Activated CD8-positive, alpha-beta memory T cell treated with anti-CD3 and anti-CD28 coated beads for 1 hour (primary cell): ENCODE measurements around the gene SNX33.
"Not testable (repeated sequence)": the region's sequence is repeated elsewhere in the genome, so short reads cannot be mapped to it uniquely, and the experiment has no call there.

Experiments used
- DNase-seq, 2 donors: peaks; one replicate each; pipeline ENCODE4 v3.0.0-alpha.2; 2020; ENCODE audit warnings: low read depth in 1 of 2; ENCODE audit errors: extremely low read depth in 1 of 2

Gene SNX33

GRCh38 chr15:75659928-75660645, 12.4 kb downstream of the SNX33 start:
- DNase-seq = no peak

DNA sequence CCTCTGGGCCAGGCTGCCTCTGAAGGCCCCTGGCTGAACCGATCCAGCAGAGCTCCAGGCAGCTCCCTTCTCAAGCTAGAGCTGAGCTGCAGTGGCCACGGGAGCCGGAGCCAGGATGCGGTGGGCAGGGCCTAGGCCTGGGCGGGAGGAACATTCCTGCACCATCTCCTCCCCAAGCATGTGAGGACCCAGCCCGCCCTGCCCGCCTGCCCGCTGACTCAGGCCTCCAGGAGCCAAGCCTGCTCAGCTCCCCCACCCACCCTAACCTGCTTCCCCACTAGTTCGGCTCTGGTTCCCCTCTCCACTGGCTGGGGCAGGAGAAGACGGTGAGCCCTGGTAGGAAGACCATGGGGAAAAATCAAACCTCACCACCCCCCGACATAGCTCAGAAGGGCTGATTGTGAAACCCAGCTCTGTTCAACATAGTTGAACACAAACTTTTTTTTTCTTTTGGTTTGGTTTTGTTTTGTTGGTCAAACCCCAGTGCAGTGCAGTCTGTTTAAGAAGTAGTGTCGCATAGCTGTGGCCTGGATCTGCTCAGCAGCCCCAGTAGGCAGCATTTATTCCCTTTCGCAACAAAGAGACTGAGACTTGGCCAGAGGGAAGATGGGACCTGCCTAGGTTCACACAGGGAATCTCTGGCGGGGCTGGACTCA, 13.5 kb downstream of the SNX33 start:
- DNase-seq = no peak

DNA sequence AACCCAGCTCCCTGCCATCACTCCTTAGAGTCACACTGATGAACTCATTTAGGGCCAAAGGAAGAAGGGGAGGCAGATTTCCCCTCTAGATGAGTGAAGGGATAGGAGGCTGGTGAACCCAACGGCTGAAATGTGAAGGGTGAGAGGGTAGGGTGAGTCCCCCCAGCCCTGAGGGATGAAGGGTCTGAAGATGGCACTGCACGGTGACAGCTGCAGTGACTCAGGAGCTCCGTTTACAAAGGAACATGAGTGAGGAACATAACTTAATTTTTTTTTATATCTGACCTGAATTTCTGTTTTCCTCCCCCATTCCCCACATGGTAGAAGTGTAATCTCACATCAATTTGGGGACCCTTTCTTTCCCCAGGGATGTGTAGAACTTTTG, 14.0 kb downstream of the SNX33 start:
- DNase-seq = no peak

- DNase-seq = no peak
These were observed 15.3 kb downstream of the SNX33 start for GRCh38 chr15:75662823-75663519.

GRCh38 chr15:75663931-75664421, 16.3 kb downstream of the SNX33 start:
- DNase-seq = no peak

DNA sequence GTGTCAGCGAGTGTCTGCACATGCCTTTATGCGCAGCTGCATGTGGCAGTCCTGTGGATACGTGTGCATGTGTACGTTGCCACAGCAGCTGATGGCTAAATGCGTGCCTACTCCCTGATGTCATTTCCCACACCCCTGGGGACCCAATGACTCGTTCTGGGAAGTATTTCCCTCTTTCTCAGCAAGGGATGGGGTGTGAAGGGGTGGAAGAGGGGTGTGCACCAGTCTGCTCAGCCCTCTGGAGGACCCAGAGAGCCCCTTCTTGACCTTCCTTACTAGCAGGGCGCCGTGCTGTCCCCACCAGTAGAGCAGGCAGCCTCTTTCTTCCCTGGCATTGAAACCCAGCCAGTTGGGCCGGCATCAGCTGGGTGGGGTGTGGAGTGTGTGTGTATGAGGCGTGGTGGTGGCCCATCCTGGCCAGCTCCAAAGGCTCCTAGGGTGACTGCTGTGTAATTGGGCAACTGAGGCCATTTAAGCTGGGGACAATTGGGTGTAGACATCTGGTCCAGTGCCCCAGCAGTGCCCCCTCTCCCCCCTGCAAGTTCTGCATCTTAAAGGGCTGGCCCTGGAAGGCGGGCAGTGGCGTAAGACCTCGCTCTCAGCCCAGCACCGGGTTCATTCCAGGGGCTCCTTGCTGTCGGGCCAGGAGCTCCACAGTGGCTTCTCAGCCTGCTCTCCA, 19.2 kb downstream of the SNX33 start:
- no peak for DNase-seq

DNA sequence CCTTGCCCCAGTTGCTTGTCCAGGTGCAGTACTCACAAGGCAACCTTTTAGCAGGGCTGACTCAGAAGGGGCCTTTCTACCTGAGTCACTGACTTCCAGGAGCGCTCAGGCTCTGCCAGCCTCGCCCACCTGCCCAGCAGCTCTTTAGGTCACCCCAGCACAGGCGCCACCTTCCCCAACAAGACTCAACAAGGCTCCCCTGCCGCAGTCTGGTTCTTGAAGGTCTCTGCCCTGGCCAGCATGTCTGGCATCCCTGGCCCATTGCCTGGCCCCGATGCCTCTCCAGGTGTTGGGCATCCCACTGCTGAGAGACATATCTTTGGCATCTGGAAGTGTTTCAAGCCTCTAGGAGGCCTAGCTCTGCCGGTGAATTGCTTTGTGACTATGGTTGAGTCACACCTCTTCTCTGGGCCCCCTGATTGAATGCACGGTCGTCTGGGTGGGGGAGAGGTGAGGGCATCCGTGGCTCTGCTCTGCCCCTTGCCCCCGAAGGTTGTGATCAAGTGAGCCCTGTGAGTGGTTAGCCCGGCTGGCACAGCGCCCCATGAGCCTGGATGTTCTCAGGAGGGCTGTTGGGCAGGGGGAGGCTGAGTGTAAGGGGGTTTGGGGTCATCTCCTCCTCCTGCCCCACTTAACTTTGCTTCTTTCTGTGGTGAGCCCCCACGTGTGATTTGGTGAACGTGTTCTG, 21.6 kb downstream of the SNX33 start:
- no peak for DNase-seq

DNA sequence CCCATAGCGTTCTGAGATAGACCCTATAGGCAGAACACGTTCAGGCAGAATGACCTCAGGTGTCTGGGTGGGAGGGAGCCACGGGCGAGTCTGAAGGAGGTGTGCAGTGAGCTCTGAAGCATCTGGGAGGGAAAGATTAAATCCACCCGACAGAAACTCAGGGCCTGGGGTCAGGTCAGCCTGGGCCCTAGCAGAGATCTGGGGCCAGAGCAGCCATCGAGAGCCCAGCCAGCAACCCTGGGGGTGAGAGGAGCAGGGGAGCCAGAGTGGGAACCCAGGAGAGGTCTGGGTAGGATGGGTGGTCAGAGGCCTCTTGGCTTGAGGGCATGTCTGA, 22.1 kb downstream of the SNX33 start:
- no peak for DNase-seq

DNA sequence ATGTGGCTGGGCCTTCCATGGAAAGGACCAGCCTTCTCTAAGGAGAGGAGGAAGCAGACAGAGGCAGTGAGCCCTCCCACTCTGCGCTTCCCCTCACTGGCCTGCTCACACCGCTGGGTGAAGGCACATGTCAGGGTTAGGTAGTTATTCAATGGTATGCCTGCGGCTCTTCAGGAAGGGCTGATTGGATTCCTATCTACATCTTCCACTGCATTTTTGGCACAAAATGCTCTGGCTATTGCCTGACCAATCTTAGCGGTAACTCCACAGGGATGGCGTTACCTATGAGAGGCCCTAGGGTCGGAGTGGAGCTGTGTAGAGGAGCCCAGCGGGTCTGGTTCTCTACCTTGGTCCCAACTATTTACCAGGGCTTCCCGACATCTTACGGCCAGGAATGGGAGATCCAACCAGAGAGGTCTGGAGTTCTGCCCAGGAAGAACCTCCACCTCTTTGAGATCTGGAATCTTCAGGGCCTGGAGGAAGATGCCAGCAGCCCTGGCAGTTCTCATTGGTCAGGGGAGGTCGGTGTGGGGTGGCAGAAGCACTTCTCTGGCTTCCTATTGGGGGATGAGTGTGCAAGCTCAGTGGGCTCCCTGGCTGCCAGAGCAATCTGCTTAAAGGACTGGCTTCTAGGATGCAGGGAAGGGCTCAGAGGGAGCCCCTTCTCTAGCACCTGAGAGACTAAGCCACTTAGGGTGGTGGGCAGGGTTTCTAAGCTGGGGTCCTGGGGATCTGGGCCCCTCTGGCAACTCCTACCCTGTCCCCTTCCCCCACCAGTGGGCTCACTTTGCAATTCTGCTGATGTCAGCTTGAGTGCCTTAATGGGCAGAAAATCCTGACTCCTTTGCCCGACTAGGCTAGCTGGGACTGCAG, 24.3 kb downstream of the SNX33 start:
- no peak for DNase-seq

GRCh38 chr15:75672646-75673425, 25.1 kb downstream of the SNX33 start:
- DNase-seq = no peak

DNA sequence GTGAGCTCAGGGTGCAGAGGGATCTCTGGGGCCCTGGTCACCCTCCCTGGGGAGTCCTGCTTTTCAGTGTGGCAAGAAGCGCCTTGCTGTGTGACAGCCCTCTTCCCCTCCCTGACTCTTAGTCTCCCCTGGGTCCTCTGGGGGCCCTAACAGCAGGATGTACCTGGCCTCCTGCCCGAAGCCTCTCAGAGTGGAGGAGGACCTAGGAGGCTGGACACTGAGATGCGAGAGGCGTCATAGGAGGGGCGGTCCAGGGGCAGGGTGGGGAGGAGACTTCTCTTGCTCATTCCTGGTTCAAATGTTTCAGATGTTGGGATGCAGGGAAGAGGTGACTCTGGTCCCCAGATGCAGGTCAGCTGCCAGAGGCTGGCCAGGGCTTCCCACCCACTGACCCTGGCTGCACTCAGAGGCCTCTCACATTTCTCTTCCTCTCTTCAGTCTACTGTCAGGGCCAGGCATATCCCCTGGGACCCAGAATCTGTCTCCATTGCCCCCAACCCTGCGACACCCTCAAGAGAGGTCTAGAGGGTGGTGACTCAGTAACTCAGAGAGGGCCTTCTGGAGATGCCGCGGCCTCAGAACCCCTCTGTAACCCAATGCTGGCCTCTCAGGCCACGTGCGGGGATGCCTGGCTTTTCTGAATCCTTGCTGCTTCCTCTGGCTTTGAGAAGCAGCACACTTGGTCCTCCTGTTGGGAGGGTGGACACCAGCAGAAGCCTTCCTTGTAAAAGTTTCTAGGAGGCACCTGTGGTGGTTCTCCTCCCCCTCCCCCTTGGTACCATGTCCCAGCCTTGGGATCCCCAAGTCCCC, 25.9 kb downstream of the SNX33 start:
- DNase-seq = no peak

GRCh38 chr15:75674366-75674765, 26.7 kb downstream of the SNX33 start:
- DNase-seq = no peak

- DNase-seq = no peak
These were observed 28.1 kb downstream of the SNX33 start for GRCh38 chr15:75675579-75676404.

DNA sequence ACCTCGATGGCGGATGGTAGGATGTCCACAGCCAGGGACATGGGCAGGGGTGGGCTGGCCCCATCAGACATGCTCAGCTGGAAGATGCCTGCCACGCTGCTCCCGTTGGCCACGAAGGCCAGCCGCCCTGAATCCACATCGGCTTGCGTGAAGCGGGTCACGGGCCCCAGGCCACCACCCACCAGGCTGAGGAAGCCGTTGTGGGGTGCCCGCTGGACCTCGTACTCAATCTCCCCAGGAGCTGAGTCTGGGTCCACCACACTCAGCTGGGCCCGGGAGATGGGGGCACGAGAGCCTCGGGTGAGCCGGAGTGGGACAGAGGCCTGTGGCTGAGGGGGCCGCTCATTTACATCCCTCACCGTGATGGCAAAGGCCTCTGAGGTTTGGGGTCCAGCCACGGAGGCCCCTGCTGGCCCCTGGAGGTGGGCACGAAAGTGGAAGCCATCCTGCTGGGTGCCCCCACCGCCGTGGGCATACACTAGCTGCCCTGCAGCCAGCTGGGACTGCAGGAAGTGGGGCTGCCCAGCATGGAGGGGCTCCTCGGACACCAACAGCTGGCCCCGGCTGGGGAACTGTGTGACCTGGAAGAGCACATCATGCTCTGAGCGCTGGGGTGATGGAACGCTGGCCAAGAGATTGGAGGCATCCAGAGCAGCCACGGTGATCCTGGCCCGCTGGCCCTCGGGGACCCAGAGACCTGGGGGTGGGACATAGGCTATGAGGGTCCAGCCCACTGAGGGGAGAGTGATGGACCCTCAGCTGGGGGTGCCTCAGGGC, 29.2 kb downstream of the SNX33 start:
- no peak for DNase-seq

DNA sequence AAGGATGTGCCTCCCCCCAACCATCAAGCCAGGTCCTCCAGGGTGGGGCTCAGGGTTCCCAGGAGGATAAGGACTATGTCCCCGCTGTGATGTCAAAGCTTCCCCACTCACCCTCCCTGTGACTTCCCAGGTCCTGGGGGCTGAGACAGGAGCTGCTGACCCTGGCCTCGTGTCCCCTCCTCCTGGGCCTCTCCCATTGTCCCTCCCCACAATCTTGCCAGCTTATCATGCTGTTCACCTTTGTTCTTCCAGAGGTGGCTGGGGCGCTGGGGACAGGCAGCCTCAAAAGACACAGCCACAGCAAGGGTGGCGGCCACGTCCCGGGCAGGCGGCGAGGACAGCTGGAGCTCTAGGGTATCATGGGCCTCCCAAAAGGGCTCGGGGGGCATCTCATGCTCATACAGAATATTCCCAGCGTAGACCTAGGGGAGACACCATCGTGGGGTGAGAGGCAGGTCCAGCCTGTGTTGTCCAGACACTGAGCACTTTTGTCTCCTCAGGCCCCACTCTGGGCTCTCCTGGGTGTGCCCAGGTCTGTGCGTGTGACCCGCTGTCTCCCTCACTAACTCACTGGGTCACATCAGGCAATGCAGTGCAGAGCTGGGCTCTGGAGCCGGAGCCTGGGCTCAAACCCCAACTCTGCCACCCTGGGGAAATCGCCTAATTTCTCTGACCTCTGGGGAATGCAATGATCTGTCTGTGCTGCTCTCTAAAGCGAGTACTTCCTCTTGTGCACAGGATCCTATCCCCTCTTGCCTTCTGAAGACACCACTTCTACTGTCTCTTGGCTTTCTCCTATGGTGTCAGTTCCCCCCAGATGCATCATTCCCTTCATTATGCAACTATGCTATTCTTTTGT, 30.0 kb downstream of the SNX33 start:
- no peak for DNase-seq

DNA sequence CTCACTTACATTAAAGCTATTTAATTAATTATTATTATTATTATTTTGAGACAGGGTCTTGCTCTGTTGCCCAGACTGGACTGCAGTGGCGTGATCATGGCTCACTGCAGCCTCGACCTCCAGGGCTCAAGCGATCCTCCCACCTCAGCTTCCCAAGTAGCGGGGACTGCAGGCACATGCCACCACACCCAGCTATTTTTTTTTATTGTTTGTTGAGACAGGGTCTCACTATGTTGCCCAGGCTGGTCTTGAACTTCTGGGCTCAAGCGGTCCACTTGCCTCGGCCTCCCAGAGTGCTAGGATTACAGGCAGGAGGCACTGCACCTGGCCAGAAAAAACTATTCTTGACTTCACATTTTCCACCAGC, 30.6 kb downstream of the SNX33 start:
- DNase-seq = not testable (repeated sequence)
